OCI-LY1 (cell line): ENCODE measurements around the gene CDAN1.

Experiments
- H2AFZ ChIP-seq: fragments of 200-600 bp; sonication (generic), shearing (Covaris generic); 2 replicates; pipeline ENCODE4 v1.6.0; 2014; ENCODE audit warnings: antibody characterized with exemption, mild to moderate bottlenecking, low read length
- H3F3A ChIP-seq: fragments of 200-600 bp; sonication (generic), shearing (Covaris generic); 2 replicates; pipeline ENCODE4 v1.6.0; 2014; ENCODE audit warnings: mild to moderate bottlenecking, antibody characterized with exemption, low read length, moderate library complexity; ENCODE audit not compliant: insufficient read depth
- H3K27ac ChIP-seq: fragments of 200-600 bp; sonication (generic); 2 replicates; pipeline ENCODE4 v1.5.1; 2014; ENCODE audit warnings: low read length, mixed run types, mild to moderate bottlenecking, low read depth; ENCODE audit not compliant: poor library complexity, severe bottlenecking
- H3K27me3 ChIP-seq: fragments of 200-600 bp; sonication (generic); 2 replicates; pipeline ENCODE4 v1.6.0; 2014; ENCODE audit warnings: antibody characterized with exemption, mild to moderate bottlenecking, low read length, moderate library complexity; ENCODE audit not compliant: insufficient read depth
- H3K36me3 ChIP-seq: fragments of 200-600 bp; sonication (generic); 2 replicates; pipeline ENCODE4 v1.6.1; 2014; ENCODE audit warnings: mild to moderate bottlenecking, antibody characterized with exemption, low read length, moderate library complexity, mixed read lengths; ENCODE audit not compliant: insufficient read depth
- H3K4me1 ChIP-seq: fragments of 200-600 bp; sonication (generic); 2 replicates; pipeline ENCODE4 v1.5.1; 2014; ENCODE audit warnings: mild to moderate bottlenecking, low read length, moderate library complexity; ENCODE audit not compliant: insufficient read depth, severe bottlenecking
- H3K4me2 ChIP-seq: fragments of 200-600 bp; sonication (generic), shearing (Covaris generic); 2 replicates; pipeline ENCODE4 v1.6.1; 2014; ENCODE audit warnings: low read length
- H3K4me3 ChIP-seq: fragments of 200-600 bp; sonication (generic); 2 replicates; pipeline ENCODE4 v1.5.1; 2014; ENCODE audit warnings: low read length, low read depth, mild to moderate bottlenecking, mixed read lengths; ENCODE audit not compliant: poor library complexity, severe bottlenecking
- H3K79me2 ChIP-seq: fragments of 200-600 bp; shearing (Covaris generic); 2 replicates; pipeline ENCODE4 v1.6.1; 2016; ENCODE audit warnings: mixed run types, low read length, mixed read lengths; ENCODE audit not compliant: insufficient read depth
- H3K9ac ChIP-seq: fragments of 200-600 bp; sonication (generic), shearing (Covaris generic); 2 replicates; pipeline ENCODE4 v1.6.1; 2014; ENCODE audit warnings: mild to moderate bottlenecking, low read length, mixed read lengths
- H3K9me2 ChIP-seq: fragments of 200-600 bp; sonication (generic), shearing (Covaris generic); 2 replicates; pipeline ENCODE4 v1.6.1; 2014; ENCODE audit warnings: low read depth, mild to moderate bottlenecking, low read length, mixed read lengths
- H3K9me3 ChIP-seq: fragments of 200-600 bp; shearing (Covaris generic); 2 replicates; pipeline ENCODE4 v1.6.1; 2014; ENCODE audit warnings: low read length, mixed read lengths
- H4K20me1 ChIP-seq: fragments of 200-600 bp; sonication (generic), shearing (Covaris generic); 2 replicates; pipeline ENCODE4 v1.6.0; 2016; ENCODE audit warnings: mild to moderate bottlenecking, low read length; ENCODE audit not compliant: insufficient read depth
- CTCF ChIP-seq: fragments of 200-600 bp; sonication (generic), shearing (Covaris generic); IDR thresholded peaks from 2 replicates; pipeline ENCODE4 v1.5.1; 2017; ENCODE audit warnings: mild to moderate bottlenecking, antibody characterized with exemption, low read length, moderate library complexity, mixed read lengths
- EZH2 ChIP-seq: fragments of 200-600 bp; sonication (generic), shearing (Covaris generic); IDR thresholded peaks from 2 replicates; pipeline ENCODE4 v1.8.0; 2017; ENCODE audit warnings: borderline replicate concordance, mixed run types, mild to moderate bottlenecking, antibody characterized with exemption, low read length, moderate library complexity, mixed read lengths

The CDAN1 gene

GRCh38 chr15:42734076-42734672 is 2.8 kb downstream of the CDAN1 start:
- no peaks in the 10 kb centered on the region for H4K20me1 ChIP-seq
- H3K27ac ChIP-seq = no peak overlapping the region
- H3K9me3 ChIP-seq = no peaks in the 10 kb centered on the region
- H3K27me3 ChIP-seq = no peaks in the 10 kb centered on the region
- H3K9ac ChIP-seq = no peak overlapping the region
- peaks cover 25% of the 10 kb centered on the region for H3K4me1 ChIP-seq
- TF ChIP-seq CTCF (no peak), EZH2 (no peak)
- H3K9me2 ChIP-seq = no peaks in the 10 kb centered on the region
- H2AFZ ChIP-seq = no peak overlapping the region
- H3F3A ChIP-seq = no peaks in the 10 kb centered on the region
- H3K4me3 ChIP-seq = no peak overlapping the region
- H3K79me2 ChIP-seq = no peaks in the 10 kb centered on the region
- H3K4me2 ChIP-seq = no peak overlapping the region
- H3K36me3 ChIP-seq = peaks cover 55% of the 10 kb centered on the region

GRCh38 chr15:42733027-42733426 is 3.9 kb downstream of the CDAN1 start:
- TF ChIP-seq EZH2 (no peak), CTCF (no peak)
- no peaks in the 10 kb centered on the region for H3K9me2 ChIP-seq
- H3F3A ChIP-seq = no peaks in the 10 kb centered on the region

GRCh38 chr15:42732095-42732827 is 4.7 kb downstream of the CDAN1 start:
- Histone ChIP-seq H3K27ac (no peak overlapping the region), H3K27me3 (no peaks in the 10 kb centered on the region), H2AFZ (no peak overlapping the region), H3K79me2 (no peaks in the 10 kb centered on the region), H3K36me3 (peaks cover 73% of the 10 kb centered on the region), H3K4me2 (no peak overlapping the region), H3K9me3 (no peaks in the 10 kb centered on the region), H3F3A (no peaks in the 10 kb centered on the region), H3K4me3 (no peak overlapping the region), H4K20me1 (no peaks in the 10 kb centered on the region), H3K9ac (no peak overlapping the region), H3K4me1 (peaks cover 20% of the 10 kb centered on the region), H3K9me2 (no peaks in the 10 kb centered on the region)
- TF ChIP-seq CTCF (no peak), EZH2 (no peak)

More at GRCh38 chr15:42733027-42733426, 3.9 kb downstream of the CDAN1 start:
- no peak overlapping the region for H3K4me2 ChIP-seq
- peaks cover 65% of the 10 kb centered on the region for H3K36me3 ChIP-seq
- no peaks in the 10 kb centered on the region for H4K20me1 ChIP-seq
- H3K79me2 ChIP-seq = no peaks in the 10 kb centered on the region
- H3K4me3 ChIP-seq = no peak overlapping the region
- H3K9ac ChIP-seq = no peak overlapping the region
- no peaks in the 10 kb centered on the region for H3K9me3 ChIP-seq
- no peak overlapping the region for H3K27ac ChIP-seq
- peaks cover 25% of the 10 kb centered on the region for H3K4me1 ChIP-seq
- no peaks in the 10 kb centered on the region for H3K27me3 ChIP-seq
- H2AFZ ChIP-seq = no peak overlapping the region
